ENCODE data around the gene PPP2R1B. TPM values are rescaled to one million over a fixed set of nuclear protein-coding genes. Genes with fewer than 3 reads are reported as not detected.

PPP2R1B gene
- total RNA-seq, 1 donor from 2014 or later: 20.6 TPM

DNA sequence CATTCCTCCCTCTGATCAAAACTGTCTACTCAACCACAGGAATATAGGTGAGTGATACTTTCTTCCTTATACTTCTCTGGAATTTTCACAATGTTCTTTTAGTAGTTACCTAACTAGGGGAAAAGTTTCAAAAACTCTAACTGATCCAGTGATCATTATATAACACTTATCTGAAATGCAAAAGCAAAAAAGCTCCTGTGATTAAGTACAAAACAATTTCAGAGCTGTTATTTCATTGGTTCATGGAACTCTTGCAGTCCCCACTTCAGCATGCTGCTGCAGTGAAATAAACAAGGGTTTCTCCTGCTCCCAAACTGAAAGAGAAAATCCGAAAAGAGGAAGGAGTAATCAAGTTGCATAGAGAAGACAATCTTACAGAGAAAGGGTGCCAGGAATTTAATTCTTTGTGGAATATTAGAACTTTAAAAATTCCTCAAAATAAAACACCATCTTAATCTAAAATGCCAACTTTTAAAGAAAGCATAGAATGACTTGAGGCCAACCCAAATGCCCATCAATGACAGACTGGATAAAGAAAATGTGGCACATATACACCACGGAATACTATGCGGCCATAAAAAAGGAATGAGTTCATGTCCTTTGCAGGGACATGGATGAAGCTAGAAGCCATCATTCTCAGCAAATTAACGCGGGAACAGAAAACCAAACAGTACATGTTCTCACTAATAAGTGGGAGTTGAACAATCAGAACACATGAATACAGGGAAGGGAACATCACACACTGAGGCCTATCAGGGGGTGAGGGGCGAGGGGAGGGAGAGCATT, 20.3 kb downstream of the PPP2R1B start:
- no peak for DNase-seq

DNA sequence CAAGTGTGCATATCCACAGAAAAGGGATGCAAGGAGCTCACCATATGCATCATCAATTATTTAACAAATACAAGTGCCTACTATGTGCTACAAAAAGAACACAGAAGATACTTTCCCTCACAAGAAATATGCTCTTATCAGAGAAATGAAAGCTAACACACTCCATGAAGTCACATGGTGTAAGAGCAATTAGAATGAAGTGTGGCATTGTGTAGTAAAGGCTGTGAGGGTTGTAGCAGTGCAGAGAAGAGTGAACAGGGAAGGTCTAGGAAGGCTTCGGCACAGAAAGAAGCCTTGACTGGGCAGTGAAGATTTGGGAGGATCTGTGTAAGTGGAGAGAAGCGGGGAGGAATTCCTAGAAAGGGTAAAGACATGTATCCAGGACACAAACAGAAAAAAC, 22.5 kb downstream of the PPP2R1B start:
- no peak for DNase-seq

DNA sequence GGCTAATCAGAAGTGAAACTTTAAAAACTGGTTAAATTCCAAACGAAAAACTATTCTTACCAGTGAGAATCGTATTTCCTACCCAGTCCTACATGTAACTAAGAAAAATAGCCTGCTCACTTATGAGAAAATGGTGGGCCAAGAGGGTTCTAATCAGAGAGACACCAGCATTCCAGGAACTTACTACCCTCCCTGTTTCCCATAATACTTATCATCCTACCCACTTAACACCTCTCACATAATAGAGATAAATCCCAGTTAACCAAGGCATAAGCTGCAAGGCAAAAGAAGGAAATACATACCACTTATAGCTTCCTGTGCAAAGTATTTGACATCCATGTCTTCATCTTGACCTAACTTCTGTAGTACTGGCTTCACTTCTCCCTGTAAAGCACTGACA, 24.4 kb downstream of the PPP2R1B start:
- DNase-seq: no peak

GRCh38 chr11:111739299-111739698, 26.9 kb downstream of the PPP2R1B start:
- DNase-seq: no peak

DNA sequence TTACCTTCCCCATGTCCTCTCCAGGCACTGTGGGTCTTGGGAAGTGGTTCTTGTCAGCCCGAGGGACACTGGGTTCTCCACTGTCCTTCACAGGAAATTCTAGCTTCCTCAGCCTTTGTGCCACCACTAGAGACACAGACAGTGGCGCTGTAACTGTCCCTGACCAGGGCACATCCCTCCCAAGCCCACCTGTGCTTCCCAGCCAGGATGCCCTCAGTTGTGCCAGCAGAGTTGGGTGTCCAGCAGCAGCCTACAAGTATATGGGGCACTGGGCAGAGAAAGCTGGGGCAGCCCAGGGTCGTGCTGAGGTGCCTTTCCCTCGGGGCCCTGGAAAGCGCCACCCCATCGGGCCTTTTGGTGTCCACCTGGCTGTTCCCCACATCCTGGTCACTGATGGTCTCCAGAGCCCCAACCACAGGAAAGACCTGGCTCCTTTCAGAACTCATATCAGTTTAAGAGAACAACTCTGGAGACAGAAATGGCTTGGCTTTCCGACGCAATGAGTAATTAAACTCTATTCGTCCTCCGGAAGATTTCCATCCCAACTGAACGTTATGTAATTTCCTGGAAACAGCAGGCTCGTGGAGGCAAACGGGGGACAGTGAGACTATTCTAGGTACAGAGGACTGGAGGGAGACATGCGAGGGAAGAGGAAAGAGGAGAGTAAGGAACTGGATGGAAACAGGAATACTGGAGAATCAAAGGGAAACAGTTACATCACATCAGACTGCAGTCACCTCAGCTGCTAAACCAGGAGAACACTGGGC, 28.6 kb downstream of the PPP2R1B start:
- peak; percentile 70 for DNase-seq

- peak; percentile 30 for DNase-seq
Observed at GRCh38 chr11:111736621-111737443, 29.4 kb downstream of the PPP2R1B start.

DNA sequence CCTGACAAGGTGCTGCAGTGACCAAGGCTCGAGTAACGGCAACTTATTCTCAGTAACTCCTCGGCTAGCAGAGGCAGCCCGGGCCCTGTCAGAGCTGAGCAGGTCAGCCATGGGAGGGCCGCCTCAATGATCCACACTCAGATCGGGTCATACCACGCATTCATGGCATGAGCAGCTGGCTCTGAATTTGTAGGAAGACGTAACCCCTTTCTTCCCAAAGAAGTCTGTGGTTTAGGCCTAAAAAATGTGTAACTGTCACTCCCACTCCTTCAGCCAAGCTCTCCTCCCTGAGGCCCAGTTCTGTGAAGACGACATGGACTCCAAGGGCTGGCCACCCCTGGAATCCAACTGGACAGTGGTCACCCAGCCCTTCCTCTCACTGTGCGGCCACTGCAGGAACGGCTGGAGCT, 30.0 kb downstream of the PPP2R1B start:
- peak; percentile 62 for DNase-seq

DNA sequence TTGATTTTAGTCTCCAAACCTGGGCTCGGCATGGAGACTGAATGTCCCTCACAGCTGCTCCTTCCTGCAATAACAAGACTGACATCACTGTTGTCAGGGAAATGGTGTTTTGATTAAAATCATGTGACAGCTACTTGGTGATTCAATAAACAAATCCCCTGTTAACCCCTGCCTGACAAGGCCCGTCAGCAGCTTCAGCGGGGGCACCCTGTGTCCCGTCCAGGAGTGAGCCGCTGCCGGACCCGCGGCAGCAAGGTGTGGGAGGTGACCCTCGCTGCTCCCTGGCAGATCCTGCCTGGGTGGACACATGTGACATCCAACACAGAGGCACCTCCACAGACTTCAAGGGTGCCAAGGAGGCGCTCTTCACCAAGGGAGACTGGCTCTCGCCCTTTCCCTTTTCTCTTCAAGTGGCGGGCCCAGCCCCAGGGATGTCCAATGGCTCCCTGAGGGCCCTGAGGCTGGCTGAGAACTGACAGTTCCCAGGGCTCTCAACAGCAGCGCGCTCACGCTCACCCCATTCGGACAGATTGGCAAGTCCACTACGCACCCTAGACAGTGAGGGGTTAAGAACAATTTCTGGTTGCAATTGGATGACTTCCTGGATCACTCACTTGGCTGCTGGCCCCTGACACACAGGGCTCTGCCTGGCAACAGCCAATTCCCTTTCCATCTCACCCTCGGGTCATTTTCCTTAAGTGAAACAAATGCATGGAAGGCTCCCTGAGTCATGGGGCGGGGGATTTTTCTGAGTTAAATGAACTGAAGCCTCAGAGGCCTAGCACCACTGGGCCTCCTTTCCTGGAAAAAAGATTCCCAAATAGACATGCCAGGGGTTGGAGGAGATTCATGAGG, 30.7 kb downstream of the PPP2R1B start:
- peak; percentile 96 for DNase-seq

GRCh38 chr11:111734954-111735261, 31.3 kb downstream of the PPP2R1B start:
- no peak for DNase-seq

DNA sequence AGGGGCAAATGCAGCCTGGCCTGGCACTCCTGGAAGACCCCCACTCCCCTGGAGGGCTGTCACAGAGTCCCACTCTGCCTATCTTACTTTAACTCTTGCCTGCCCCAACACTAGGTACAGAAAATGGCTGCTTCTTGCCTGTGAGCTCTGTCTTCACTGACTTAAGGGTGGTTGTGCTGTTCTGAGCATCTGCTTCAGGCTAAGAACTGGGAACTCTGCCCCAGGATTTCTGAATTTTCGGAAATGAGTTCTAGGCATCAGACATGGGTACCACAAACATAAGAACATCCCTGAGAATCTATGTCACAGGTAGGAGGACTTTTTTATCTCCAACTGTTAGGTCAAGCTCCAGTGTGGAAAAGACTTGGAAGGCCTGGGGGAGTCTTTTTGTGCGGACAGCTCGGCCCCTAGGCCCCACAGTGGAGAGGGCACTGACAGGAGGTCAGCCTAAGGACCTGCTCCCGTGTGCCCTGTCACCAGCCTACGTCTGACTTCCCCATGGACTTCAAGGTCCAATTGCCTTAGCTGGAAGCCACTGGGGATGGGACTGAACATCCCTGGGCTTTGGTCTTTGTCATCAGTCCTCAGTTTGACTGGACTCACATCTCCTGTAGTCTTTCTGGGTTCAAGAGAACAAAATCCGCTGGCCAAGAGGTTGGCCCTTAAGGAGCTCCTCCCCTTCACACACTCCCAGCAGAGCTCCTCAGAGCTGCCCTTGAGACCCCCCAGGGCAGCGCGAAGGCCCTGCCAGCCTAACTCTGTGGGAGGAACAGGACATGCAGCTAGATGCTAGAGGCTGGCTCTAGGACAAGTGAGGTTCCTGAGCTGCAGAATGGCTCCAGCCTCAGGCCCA, 31.9 kb downstream of the PPP2R1B start:
- DNase-seq: peak; percentile 12

GRCh38 chr11:111733611-111734088, 32.5 kb downstream of the PPP2R1B start:
- DNase-seq: peak; percentile 40

DNA sequence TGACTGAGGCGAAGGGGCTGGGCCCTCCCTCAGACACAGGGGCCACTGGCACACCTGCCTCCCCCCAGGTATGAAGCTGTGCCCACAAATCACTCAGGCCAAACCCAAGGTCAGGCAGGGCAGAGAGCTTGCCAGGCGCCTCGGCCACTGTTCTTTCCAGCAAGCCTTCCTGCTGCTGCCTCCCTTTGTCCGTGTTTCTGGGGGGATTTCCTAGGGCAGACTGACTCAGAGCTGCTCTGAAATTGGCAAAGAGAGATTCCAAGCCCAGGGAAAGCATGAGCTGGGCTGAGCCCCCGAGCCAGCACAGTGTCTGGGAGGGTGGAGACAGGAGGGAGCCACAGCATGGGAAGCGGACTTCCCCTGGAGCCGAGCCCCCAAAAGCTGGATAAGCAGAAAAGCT, 33.2 kb downstream of the PPP2R1B start:
- DNase-seq: peak; percentile 60

DNA sequence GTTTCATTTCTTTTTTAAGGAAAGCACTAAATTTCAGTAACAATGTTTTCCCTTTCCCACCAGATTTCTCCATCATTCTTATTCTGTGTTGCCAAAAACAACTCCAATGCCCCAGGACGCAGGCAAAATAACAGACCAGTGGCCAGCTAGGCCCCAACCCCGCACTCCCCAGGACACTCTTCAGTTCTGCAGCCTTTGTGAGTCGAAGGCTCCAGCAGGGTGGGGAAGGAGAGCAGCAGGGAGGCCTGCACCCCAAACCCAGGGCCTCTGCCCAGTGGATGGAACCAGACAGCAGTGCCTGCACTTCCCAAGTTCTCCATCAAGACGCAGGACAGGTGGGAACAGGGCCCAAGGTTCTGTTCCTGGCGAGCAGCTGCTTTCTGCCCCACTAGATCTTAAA, 34.4 kb downstream of the PPP2R1B start:
- DNase-seq: no peak

- DNase-seq: peak; percentile 76
Observed at GRCh38 chr11:111730871-111731591, 35.2 kb downstream of the PPP2R1B start.

DNA sequence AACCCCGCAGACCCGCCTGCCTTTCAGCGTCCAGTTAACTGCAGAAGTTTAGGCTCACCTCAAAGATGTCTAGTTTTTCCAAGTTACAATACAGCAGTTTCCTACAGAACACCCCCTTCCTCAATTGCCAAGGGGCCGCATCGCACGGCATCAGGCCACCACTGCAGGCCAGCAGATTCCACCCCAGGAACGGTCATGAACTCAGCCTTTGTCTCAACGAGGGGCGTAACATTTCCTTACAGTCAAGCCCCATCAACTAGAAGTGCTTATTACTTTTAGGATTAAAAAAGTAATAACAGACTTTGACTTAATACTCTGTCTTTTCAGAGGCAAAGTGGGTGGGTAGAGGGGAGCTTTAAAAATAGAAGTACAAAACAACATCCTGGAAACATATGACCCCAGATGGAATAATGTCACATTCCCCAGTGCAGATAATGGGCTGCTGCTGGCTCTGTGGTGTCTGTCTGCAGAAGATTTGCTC, 36.3 kb downstream of the PPP2R1B start:
- no peak for DNase-seq

- peak; percentile 80 for DNase-seq
Observed at GRCh38 chr11:111729071-111729830, 36.9 kb downstream of the PPP2R1B start.

DNA sequence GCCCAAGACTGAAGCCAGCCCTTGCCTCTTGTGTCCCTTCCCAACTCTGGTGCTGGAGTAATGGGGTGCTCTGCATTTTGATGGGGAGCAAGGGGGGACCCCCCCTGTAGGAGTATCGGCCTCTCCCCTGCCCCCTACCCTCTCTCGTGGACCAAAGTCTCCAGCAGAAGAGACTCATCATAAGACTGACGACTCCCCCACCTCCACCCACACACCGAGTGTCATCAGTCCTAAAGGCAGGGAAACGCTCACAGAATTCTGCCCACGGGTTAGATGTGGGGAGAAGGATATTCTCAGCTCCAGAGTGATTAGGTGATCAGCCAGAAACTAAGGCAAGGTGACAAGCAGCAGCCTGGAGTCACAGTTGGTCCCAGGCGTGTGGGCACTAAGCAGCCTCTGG, 38.8 kb downstream of the PPP2R1B start:
- no peak for DNase-seq

GRCh38 chr11:111726301-111726713, 39.9 kb downstream of the PPP2R1B start:
- no peak for DNase-seq

DNA sequence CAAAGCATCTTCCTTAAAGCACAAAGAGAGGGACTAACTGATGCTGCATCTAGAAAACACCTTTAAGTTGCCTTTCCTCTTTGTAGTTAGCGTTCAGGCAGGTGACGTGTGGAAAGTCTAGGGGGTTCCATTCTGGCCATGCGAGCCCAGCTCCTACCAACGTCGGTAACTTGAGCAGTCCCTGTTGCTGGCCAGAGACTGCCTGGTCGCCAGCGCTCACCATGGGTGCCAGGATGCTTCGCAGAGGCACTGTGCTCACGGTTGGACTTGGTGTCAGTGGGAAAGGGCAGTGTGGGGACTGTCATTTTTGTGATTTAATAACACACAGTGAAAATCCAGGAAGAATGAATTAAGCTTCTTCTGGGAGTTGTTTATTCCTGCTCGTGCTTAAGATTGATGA, 40.6 kb downstream of the PPP2R1B start:
- no peak for DNase-seq
